ENCODE results near the gene KIAA1217.
"Not testable (repeated sequence)": the region's sequence is repeated elsewhere in the genome, so short reads cannot be mapped to it uniquely, and the experiment has no call there.

KIAA1217 gene

GRCh38 chr10:24465124-24465874 is 256.4 kb downstream of the KIAA1217 start:
- no peak for DNase-seq (ENCODE audit: low read depth, low spot score)

- DNase-seq (ENCODE audit: low read depth, low spot score), result peak; percentile 41
Measured at GRCh38 chr10:24465891-24466818, 257.2 kb downstream of the KIAA1217 start.

GRCh38 chr10:24467136-24467535 is 258.2 kb downstream of the KIAA1217 start:
- DNase-seq (ENCODE audit: low read depth, low spot score), result no peak

- no peak for DNase-seq (ENCODE audit: low read depth, low spot score)
Measured at GRCh38 chr10:24467605-24468004, 258.7 kb downstream of the KIAA1217 start.

- no peak for DNase-seq (ENCODE audit: low read depth, low spot score)
Measured at GRCh38 chr10:24468281-24468751, 259.4 kb downstream of the KIAA1217 start.

- no peak for DNase-seq (ENCODE audit: low read depth, low spot score)
Measured at GRCh38 chr10:24469993-24470392, 261.1 kb downstream of the KIAA1217 start.

GRCh38 chr10:24475598-24475997 is 266.7 kb downstream of the KIAA1217 start:
- no peak for DNase-seq (ENCODE audit: low read depth, low spot score)

GRCh38 chr10:24476913-24477701 is 268.2 kb downstream of the KIAA1217 start:
- DNase-seq (ENCODE audit: low read depth, low spot score), result no peak

GRCh38 chr10:24477915-24478314 is 269.0 kb downstream of the KIAA1217 start:
- no peak for DNase-seq (ENCODE audit: low read depth, low spot score)

- DNase-seq (ENCODE audit: low read depth, low spot score), result no peak
Measured at GRCh38 chr10:24479806-24480205, 270.9 kb downstream of the KIAA1217 start.

- DNase-seq (ENCODE audit: low read depth, low spot score), result no peak
Measured at GRCh38 chr10:24480447-24480846, 271.5 kb downstream of the KIAA1217 start.

GRCh38 chr10:24481241-24481640 is 272.3 kb downstream of the KIAA1217 start:
- DNase-seq (ENCODE audit: low read depth, low spot score), result no peak

GRCh38 chr10:24482713-24483112 is 273.8 kb downstream of the KIAA1217 start:
- not testable (repeated sequence) for DNase-seq (ENCODE audit: low read depth, low spot score)

- DNase-seq (ENCODE audit: low read depth, low spot score), result no peak
Measured at GRCh38 chr10:24483701-24484100, 274.8 kb downstream of the KIAA1217 start.

- DNase-seq (ENCODE audit: low read depth, low spot score), result no peak
Measured at GRCh38 chr10:24484771-24485170, 275.8 kb downstream of the KIAA1217 start.

- no peak for DNase-seq (ENCODE audit: low read depth, low spot score)
Measured at GRCh38 chr10:24485304-24485703, 276.4 kb downstream of the KIAA1217 start.

- no peak for DNase-seq (ENCODE audit: low read depth, low spot score)
Measured at GRCh38 chr10:24488631-24489030, 279.7 kb downstream of the KIAA1217 start.

GRCh38 chr10:24493165-24493564 is 284.2 kb downstream of the KIAA1217 start:
- DNase-seq (ENCODE audit: low read depth, low spot score), result no peak

- DNase-seq (ENCODE audit: low read depth, low spot score), result no peak
Measured at GRCh38 chr10:24494236-24494635, 285.3 kb downstream of the KIAA1217 start.

GRCh38 chr10:24494777-24495176 is 285.8 kb downstream of the KIAA1217 start:
- DNase-seq (ENCODE audit: low read depth, low spot score), result no peak

GRCh38 chr10:24495666-24496460 is 286.9 kb downstream of the KIAA1217 start:
- DNase-seq (ENCODE audit: low read depth, low spot score), result no peak

Measured in brain pericyte (primary cell).